Measurements from ENCODE around the gene KLHL6.
"Not testable (repeated sequence)": the region's sequence is repeated elsewhere in the genome, so short reads cannot be mapped to it uniquely, and the experiment has no call there.

KLHL6 gene

GRCh38 chr3:183515968-183516851 is 39.3 kb downstream of the KLHL6 start:
- no peak for DNase-seq
- TF ChIP-seq GATA1 (IDR thresholded peaks at IDR 0.05; ENCODE audit: low read depth, low read length) = no peak
- no peak for TF ChIP-seq POLR2A (IDR thresholded peaks at IDR 0.05; ENCODE audit: low read length)

DNA sequence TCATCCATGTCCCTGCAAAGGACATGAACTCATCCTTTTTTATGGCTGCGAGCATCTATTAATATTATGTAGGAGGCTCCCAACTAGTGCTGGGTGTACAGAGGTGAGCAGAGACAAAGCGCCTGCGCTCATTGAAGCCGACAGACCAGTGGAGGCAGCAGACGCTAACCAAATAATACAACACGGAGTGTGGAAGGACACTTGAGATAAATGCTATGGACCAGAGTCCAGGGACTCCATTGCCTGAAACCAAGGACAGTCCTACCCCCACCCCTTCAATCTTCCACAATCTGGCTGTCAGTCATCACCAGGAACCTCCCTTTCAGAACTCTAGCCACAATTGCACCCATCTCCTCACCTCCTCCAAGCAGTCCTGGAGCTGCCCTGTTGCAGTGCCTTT is 41.5 kb downstream of the KLHL6 start:
- DNase-seq = no peak
- TF ChIP-seq GATA1 (IDR thresholded peaks at IDR 0.05; ENCODE audit: low read depth, low read length) (no peak), POLR2A (IDR thresholded peaks at IDR 0.05; ENCODE audit: low read length) (no peak)

GRCh38 chr3:183513046-183513706 is 42.3 kb downstream of the KLHL6 start:
- no peak for DNase-seq
- TF ChIP-seq GATA1 (IDR thresholded peaks at IDR 0.05; ENCODE audit: low read depth, low read length) = no peak
- TF ChIP-seq POLR2A (IDR thresholded peaks at IDR 0.05; ENCODE audit: low read length) = no peak

DNA sequence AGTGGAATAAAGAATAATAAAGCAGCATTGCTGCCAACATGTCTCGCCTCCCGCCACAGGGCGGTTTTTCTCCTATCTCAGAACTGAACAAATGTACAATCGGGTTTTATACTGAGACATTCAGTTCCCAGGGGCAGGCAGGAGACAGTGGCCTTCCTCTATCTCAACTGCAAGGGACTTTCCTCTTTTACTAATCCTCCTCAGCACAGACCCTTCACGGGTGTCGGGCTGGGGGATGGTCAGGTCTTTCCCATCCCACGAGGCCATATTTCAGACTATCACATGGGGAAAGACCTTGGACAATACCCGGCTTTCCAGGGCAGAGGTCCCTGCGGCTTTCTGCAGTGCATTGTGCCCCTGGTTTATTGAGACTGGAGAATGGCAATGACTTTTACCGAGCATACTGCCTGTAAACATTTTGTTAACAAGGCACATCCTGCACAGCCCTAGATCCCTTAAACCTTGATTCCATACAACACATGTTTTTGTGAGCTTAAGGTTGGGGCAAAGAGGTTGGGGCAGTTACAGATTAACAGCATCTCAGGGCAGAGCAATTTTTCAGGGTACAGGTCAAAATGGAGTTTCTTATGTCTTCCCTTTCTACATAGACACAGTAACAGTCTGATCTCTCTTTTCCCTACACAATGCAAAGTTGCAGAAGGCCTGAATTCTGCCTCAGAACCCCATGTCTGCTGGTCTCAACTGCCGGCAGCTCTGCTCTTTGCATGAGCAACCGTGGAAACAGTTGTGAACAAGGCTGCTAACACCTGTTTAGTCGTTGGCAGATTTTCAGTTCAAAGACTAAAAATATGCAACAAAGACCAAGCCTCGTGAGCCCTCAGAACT is 44.0 kb downstream of the KLHL6 start:
- DNase-seq = not testable (repeated sequence)

GRCh38 chr3:183508821-183509220 is 46.7 kb downstream of the KLHL6 start:
- DNase-seq = no peak
- TF ChIP-seq GATA1 (IDR thresholded peaks at IDR 0.05; ENCODE audit: low read depth, low read length) = no peak
- no peak for TF ChIP-seq POLR2A (IDR thresholded peaks at IDR 0.05; ENCODE audit: low read length)

DNA sequence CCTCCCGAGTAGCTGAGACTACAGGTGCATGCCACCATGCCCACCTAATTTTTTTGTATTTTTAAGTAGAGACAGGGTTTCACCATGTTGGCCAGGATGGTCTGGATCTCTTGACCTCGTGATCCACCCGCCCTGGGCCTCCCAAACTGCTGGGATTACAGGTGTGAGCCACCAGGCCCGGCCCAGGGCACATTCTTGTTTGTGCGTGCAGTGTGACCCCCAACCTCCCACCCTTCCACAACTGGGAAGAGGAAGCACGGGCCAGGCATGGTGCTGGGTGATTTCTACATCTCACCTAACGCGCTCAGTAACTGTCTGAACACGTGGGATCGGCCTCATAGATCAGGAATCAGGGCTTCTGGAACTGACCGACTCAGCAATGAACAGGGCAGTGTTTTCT is 48.0 kb downstream of the KLHL6 start:
- no peak for TF ChIP-seq GATA1 (IDR thresholded peaks at IDR 0.05; ENCODE audit: low read depth, low read length)
- TF ChIP-seq POLR2A (IDR thresholded peaks at IDR 0.05; ENCODE audit: low read length) = no peak
- DNase-seq = no peak

DNA sequence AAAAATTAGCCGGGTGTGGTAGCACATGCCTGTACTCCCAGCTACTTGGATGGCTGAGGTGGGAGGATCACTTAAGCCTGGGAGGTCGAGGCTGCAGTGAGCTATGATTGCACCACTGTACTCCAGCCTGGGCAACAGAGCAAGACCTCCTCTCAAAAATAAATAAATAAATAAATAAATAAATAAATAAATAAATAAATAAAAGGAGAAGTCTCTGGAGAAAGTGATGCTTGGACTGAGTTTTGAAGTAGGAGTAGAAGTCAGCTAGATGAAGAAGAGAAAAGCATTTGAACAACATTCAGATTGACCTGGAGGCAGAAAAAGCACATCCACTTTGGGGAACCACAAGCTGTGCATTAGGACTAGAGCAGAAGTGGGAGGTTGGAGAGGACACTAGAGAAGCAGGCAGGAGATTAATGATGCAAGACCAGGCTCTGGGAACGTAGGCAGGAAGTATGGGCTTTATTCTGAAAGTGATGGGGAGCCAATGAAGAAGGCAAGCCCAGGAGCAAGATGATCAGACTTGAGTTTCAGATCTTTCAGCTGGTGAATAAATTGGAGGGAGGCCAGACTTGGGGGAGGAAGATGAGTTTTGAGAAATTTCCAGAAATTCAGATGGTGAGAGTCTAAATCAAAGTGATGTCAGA is 48.7 kb downstream of the KLHL6 start:
- TF ChIP-seq POLR2A (IDR thresholded peaks at IDR 0.05; ENCODE audit: low read length) (no peak), GATA1 (IDR thresholded peaks at IDR 0.05; ENCODE audit: low read depth, low read length) (no peak)

DNA sequence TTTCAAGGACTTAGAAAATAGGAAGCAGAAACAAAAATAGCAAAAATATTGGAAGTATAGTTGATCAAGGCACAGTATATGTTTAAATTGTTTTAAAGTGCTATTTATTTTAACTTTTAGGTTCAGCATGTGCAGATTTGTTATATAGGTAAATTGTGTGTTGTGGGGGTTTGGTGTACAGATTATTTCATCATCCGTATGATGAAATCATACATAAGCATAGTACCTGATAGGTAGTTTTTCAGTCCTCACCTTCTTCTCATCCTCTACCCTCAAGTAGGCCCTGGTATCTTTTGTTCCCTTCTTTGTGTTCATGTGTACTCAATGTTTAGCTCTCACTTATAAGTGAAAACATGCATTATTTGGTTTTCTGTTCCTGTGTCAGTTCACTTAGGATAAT is 50.9 kb downstream of the KLHL6 start:
- TF ChIP-seq GATA1 (IDR thresholded peaks at IDR 0.05; ENCODE audit: low read depth, low read length) (no peak), POLR2A (IDR thresholded peaks at IDR 0.05; ENCODE audit: low read length) (no peak)
- no peak for DNase-seq

More for the DNA sequence above, 48.7 kb downstream of the KLHL6 start:
- no peak for DNase-seq

DNA sequence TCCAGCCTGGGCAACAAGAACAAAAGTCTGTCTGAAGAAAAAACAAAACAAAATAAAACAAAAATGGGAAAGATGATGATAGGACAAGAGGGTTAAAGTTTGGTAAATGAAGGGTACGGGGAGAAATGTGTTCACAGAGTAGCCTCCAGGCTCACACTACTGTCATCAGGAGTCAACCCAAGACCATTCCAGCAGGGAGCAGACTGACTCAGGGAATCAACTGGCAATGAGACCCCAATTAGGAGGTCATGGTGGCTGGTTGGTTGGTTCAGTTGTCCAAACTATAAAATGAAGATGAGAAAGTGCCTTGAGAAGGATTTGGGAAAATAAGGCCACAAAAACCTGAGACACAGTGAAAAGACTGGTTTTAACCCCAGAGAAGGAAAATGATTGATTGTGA is 51.8 kb downstream of the KLHL6 start:
- DNase-seq = no peak
- TF ChIP-seq POLR2A (IDR thresholded peaks at IDR 0.05; ENCODE audit: low read length) = no peak
- TF ChIP-seq GATA1 (IDR thresholded peaks at IDR 0.05; ENCODE audit: low read depth, low read length) = no peak

DNA sequence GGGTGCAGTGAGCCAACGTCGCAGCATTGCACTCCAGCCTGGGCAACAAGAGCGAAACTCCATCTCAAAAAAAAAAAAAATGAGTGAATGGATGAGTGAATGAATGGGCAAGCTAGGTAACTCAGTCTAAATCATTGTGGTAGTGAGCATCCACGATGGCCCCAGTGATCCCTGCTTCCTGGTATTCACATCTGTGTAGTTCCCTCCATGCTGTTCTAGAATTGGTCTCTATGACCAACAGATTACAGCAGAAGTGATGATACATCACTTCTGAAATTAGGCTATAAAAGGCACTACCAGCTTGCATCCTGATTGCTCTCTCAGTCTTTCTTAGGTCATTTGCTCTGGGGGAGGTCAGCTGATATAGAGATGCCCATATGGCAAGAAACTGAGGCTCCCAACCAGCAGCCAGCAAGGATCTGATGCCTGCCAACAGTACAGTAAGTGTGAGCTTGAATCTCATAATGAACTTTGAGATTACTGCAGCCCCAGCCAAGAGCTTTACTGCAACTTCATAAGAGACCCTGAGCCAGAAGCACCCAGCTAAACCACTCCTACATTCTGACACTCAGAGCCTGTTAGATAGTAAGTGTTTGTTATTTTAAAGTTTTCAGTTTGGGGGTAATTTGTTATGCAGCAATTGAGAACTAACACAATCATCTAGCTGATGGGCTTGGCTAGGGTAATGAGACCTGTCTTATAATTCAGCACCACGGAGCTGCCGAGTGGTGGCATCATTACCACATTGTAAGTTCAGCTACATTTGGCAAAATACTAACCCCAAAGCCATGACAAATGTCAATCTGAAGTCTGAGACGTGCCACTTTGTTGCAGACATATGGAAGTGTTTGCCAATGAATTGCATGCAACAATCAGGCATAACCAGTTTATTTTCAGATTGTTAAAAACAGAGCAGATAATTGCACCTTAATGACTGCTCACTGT is 53.0 kb downstream of the KLHL6 start:
- no peak for DNase-seq
- TF ChIP-seq GATA1 (IDR thresholded peaks at IDR 0.05; ENCODE audit: low read depth, low read length) = no peak
- TF ChIP-seq POLR2A (IDR thresholded peaks at IDR 0.05; ENCODE audit: low read length) = no peak

GRCh38 chr3:183500981-183501704 is 54.4 kb downstream of the KLHL6 start:
- no peak for DNase-seq
- TF ChIP-seq POLR2A (IDR thresholded peaks at IDR 0.05; ENCODE audit: low read length) = no peak

DNA sequence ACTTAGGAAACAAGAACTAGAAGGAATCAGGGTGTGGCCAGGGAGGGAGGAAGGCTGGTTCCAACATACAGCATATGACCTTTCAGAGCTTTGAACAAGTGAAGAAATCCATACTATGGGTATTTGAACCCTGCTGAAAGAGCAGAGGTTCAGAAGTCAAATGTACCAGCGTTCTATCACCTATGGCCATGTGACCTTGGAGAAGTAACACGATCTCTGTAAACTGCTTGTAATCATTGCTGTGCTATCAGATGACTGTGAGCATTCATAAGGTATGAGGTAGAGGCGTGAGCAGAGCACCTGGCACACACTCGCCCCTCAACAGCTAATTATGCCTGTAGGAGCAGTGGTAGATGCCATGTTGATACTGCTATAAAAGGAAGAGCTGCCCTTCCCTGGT is 55.2 kb downstream of the KLHL6 start:
- TF ChIP-seq GATA1 (IDR thresholded peaks at IDR 0.05; ENCODE audit: low read depth, low read length) = no peak
- TF ChIP-seq POLR2A (IDR thresholded peaks at IDR 0.05; ENCODE audit: low read length) = no peak

More for the DNA sequence above, 55.2 kb downstream of the KLHL6 start:
- no peak for DNase-seq

All from erythroblast (primary cell).